HG03097 (cell line): ENCODE measurements around the gene PRSS35.
"Not testable (repeated sequence)": the region's sequence is repeated elsewhere in the genome, so short reads cannot be mapped to it uniquely, and the experiment has no call there.

ENCODE experiments used
- ATAC-seq: cut with Tn5 transposase; IDR thresholded peaks from one replicate; pipeline ENCODE4 v1.9.1; 2021; ENCODE audit not compliant: unreplicated experiment, low FRiP score

PRSS35 gene

GRCh38 chr6:83511901-83512681, at the start of gene PRSS35:
PRSS35 (plus strand) TSS chr6:83512534; CDS start chr6:83523442, 10,908 bp downstream.
- ATAC-seq: no peak

DNA sequence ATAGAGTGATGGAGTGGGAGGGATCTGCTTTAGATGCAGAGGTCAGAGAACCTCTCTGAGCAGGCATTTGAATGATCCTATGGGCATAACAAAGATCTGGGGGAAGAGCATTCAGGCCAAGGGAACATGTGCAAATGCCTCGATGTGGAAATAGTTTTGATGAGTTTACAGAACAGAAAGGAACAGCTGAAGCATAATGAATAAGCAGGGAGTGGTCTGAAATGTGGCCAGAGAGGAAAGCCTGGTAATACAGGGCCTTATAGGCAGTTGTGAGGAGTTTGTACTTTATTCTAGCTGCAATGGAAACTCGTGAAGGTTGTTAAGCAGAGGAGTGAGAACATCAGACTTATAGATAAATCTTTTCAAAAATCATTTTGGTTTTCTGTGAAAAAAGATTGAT, 48.4 kb upstream of the PRSS35 start:
- no peak for ATAC-seq

GRCh38 chr6:83464381-83465140, 47.8 kb upstream of the PRSS35 start:
- no peak for ATAC-seq

GRCh38 chr6:83466328-83466727, 46.0 kb upstream of the PRSS35 start:
- ATAC-seq: no peak

- ATAC-seq: no peak
Observed at GRCh38 chr6:83467620-83468036, 44.7 kb upstream of the PRSS35 start.

GRCh38 chr6:83470001-83470400, 42.3 kb upstream of the PRSS35 start:
- ATAC-seq: no peak

- no peak for ATAC-seq
Observed at GRCh38 chr6:83470587-83470986, 41.7 kb upstream of the PRSS35 start.

DNA sequence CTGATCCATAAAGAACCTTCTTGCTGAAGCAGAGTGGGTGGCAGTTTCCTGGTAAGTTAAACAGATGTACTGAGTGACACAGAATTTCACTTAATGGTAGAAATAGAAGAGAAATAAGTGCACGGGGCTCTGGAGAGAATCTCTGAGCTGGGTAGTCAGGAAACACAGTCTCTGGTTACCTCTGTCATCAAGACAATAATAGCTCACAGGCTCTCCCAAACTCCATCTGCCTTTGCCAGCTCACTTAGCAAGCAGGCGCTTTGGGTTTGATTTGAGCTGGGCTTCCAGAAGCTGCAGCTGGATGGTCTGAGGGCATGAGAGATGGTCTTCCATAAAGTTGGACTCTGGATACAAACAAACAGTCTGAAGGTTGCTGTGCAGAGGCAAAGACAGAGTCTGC, 39.6 kb upstream of the PRSS35 start:
- no peak for ATAC-seq

GRCh38 chr6:83474309-83474708, 38.0 kb upstream of the PRSS35 start:
- ATAC-seq: no peak

GRCh38 chr6:83476971-83477370, 35.4 kb upstream of the PRSS35 start:
- no peak for ATAC-seq

- ATAC-seq: no peak
Observed at GRCh38 chr6:83479389-83479788, 32.9 kb upstream of the PRSS35 start.

DNA sequence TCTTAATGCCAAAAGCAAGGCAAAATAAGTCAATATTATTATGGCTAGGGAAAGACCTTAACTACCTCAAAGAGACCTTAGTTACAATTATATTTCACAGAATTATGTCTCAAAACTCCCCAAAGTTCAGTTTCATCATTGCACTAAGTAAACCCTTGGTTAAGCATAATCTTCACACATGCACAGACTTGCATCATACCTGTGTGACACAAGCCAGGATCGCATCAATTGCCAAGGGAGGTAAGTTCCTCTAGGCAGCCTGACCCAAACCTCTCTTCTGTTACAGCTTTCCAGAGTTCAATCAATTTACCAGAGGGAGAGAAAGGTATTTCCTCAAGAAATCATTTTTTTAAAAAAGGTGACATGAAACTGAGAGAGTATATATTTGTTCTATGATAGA, 31.9 kb upstream of the PRSS35 start:
- ATAC-seq: no peak

DNA sequence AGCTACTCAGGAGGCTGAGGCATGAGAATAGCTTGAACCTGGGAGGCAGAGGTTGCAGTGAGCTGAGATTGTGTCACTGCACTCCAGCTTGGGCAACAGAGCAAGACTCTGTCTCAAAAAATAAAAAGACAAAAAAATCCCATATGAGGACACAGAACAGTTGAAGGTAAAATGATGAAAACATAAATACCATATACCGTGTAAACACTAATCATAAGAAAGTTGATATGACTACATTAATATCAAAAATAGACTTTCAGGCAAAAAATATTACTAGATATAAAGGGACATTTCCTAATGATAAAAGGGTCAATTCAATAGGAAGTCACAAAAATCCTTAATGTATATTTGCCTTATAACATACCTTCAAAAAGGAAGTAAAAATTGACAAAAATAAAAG, 30.4 kb upstream of the PRSS35 start:
- ATAC-seq: not testable (repeated sequence)

- no peak for ATAC-seq
Observed at GRCh38 chr6:83488448-83488847, 23.9 kb upstream of the PRSS35 start.

- no peak for ATAC-seq
Observed at GRCh38 chr6:83488861-83489260, 23.5 kb upstream of the PRSS35 start.

DNA sequence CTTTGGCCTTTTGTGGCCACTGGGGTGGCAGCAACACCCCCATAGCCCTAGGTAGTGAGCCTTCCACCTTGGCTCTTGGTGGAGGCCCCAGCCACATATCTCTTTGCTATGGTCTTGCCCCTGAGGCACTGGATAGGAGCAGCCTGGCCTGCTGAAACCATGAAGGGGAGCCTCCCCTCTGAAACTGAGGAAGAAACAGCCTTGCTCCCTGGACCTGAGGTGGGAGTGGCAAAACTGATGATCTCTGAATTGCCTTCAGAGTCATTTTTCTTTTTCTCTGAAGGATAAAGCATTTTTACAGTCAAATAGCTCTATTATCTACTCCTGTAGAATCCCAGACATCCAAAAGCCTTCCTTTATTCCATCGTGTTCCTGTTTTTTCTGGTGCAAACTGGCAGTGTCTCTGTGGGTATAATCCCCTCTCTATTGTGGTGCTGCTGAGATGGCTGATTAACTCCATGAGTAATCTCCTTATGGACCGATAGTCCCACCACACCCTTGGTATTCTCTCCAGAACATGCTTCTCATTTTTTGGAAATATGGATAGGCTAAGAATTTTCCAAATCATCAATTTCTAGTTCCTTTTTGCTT, 22.0 kb upstream of the PRSS35 start:
- ATAC-seq: no peak

DNA sequence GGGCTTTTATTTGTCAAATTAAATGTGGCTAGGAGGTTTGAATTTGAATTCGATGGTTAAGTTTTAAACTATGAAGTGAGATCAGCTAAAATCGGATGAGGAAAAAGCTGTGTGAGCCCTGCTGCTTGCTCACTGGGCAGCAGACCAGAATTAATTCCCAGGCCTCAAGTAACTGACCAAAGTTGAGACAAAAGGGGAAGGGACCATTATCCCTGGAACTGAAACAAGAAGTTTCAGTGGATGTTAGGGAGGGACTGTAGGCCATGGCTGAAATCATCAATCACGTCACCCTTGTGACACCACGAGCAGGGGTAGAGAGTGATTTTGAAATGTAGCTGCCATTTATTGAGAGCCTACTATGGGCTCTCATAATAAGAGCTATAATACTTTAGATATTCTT, 7.0 kb upstream of the PRSS35 start:
- ATAC-seq: no peak

- ATAC-seq: no peak
Observed at GRCh38 chr6:83509441-83509840, 2.9 kb upstream of the PRSS35 start.

GRCh38 chr6:83510791-83511190, 1.5 kb upstream of the PRSS35 start:
- ATAC-seq: no peak

GRCh38 chr6:83511266-83511665, 1.1 kb upstream of the PRSS35 start:
- no peak for ATAC-seq

GRCh38 chr6:83514466-83514865, 2.1 kb downstream of the PRSS35 start:
- ATAC-seq: no peak
